Measurements from ENCODE around the gene PCP2.
A peak's percentile ranks its signal among the peaks of the same experiment; 100 is the strongest.

The PCP2 gene

GRCh38 chr19:7636317-7636690 is 2.8 kb upstream of the PCP2 start:
- no peaks in the 10 kb centered on the region for H3K9me3 ChIP-seq (ENCODE audit: control insufficient read depth in 1 of 2, low read length in 2 of 2)
- H3K36me3 ChIP-seq (ENCODE audit: control insufficient read depth in 1 of 2, insufficient read depth in 2 of 2, low read length in 2 of 2) = peaks cover 0 to 13% of the 10 kb centered on the region in 2 donors
- no peak overlapping the region for H3K4me3 ChIP-seq (ENCODE audit: low read depth in 1 of 2, low read length in 2 of 2)
- no peak overlapping the region for H3K27ac ChIP-seq (ENCODE audit: low read length)
- H3K27me3 ChIP-seq (ENCODE audit: low read depth, low read length) = no peaks in the 10 kb centered on the region
- peaks cover 0 to 4% of the 10 kb centered on the region in 2 donors for H3K4me1 ChIP-seq (ENCODE audit: control insufficient read depth in 1 of 2, insufficient read depth in 2 of 2, low read length in 2 of 2)

- Histone ChIP-seq H3K27ac (ENCODE audit: low read length) (no peak overlapping the region), H3K4me1 (ENCODE audit: control insufficient read depth in 1 of 2, insufficient read depth in 2 of 2, low read length in 2 of 2) (peaks cover 0 to 9% of the 10 kb centered on the region in 2 donors), H3K27me3 (ENCODE audit: low read depth, low read length) (no peaks in the 10 kb centered on the region), H3K4me3 (ENCODE audit: low read depth in 1 of 2, low read length in 2 of 2) (no peak overlapping the region), H3K9me3 (ENCODE audit: control insufficient read depth in 1 of 2, low read length in 2 of 2) (no peaks in the 10 kb centered on the region), H3K36me3 (ENCODE audit: control insufficient read depth in 1 of 2, insufficient read depth in 2 of 2, low read length in 2 of 2) (peaks cover 0 to 13% of the 10 kb centered on the region in 2 donors)
Observed at GRCh38 chr19:7635670-7636069, 2.2 kb upstream of the PCP2 start.

- Histone ChIP-seq H3K27ac (ENCODE audit: low read length) (no peak overlapping the region), H3K9me3 (ENCODE audit: control insufficient read depth in 1 of 2, low read length in 2 of 2) (no peaks in the 10 kb centered on the region), H3K27me3 (ENCODE audit: low read depth, low read length) (no peaks in the 10 kb centered on the region), H3K36me3 (ENCODE audit: control insufficient read depth in 1 of 2, insufficient read depth in 2 of 2, low read length in 2 of 2) (peaks cover 0 to 13% of the 10 kb centered on the region in 2 donors), H3K4me1 (ENCODE audit: control insufficient read depth in 1 of 2, insufficient read depth in 2 of 2, low read length in 2 of 2) (peaks cover 15 to 29% of the 10 kb centered on the region in 2 donors), H3K4me3 (ENCODE audit: low read depth in 1 of 2, low read length in 2 of 2) (no peak overlapping the region)
Observed at GRCh38 chr19:7632340-7633203, 947 bp downstream of the PCP2 start.

- peaks cover 15 to 31% of the 10 kb centered on the region in 2 donors for H3K4me1 ChIP-seq (ENCODE audit: control insufficient read depth in 1 of 2, insufficient read depth in 2 of 2, low read length in 2 of 2)
- no peaks in the 10 kb centered on the region for H3K27me3 ChIP-seq (ENCODE audit: low read depth, low read length)
- no peak overlapping the region for H3K27ac ChIP-seq (ENCODE audit: low read length)
Observed at GRCh38 chr19:7631577-7631976, 1.9 kb downstream of the PCP2 start.

GRCh38 chr19:7629347-7630054 is 4.0 kb downstream of the PCP2 start, which contains the start of the genes PET100 and XAB2:
Gene PET100, plus strand, starts transcription at chr19:7629793. Its CDS starts 41 bp downstream, at chr19:7629834.
Gene XAB2, minus strand, starts transcription at chr19:7629545. Its CDS starts 18 bp downstream, at chr19:7629527.
- Histone ChIP-seq H3K27ac (ENCODE audit: low read length) (peak within 1 kb of the TSS; percentile 95), H3K4me1 (ENCODE audit: control insufficient read depth in 1 of 2, insufficient read depth in 2 of 2, low read length in 2 of 2) (peaks cover 15 to 31% of the 10 kb centered on the region in 2 donors), H3K27me3 (ENCODE audit: low read depth, low read length) (no peaks in the 10 kb centered on the region), H3K4me3 (ENCODE audit: low read depth in 1 of 2, low read length in 2 of 2) (peak within 1 kb of the TSS; percentile 95 to 100), H3K9me3 (ENCODE audit: control insufficient read depth in 1 of 2, low read length in 2 of 2) (no peaks in the 10 kb centered on the region), H3K36me3 (ENCODE audit: control insufficient read depth in 1 of 2, insufficient read depth in 2 of 2, low read length in 2 of 2) (peaks cover 12 to 29% of the 10 kb centered on the region in 2 donors)

More at GRCh38 chr19:7631577-7631976, 1.9 kb downstream of the PCP2 start:
- H3K36me3 ChIP-seq (ENCODE audit: control insufficient read depth in 1 of 2, insufficient read depth in 2 of 2, low read length in 2 of 2) = peaks cover 6 to 13% of the 10 kb centered on the region in 2 donors
- no peaks in the 10 kb centered on the region for H3K9me3 ChIP-seq (ENCODE audit: control insufficient read depth in 1 of 2, low read length in 2 of 2)
- no peak overlapping the region for H3K4me3 ChIP-seq (ENCODE audit: low read depth in 1 of 2, low read length in 2 of 2)

GRCh38 chr19:7628589-7629311 is 4.8 kb downstream of the PCP2 start:
- no peaks in the 10 kb centered on the region for H3K9me3 ChIP-seq (ENCODE audit: control insufficient read depth in 1 of 2, low read length in 2 of 2)
- peaks cover 15 to 31% of the 10 kb centered on the region in 2 donors for H3K4me1 ChIP-seq (ENCODE audit: control insufficient read depth in 1 of 2, insufficient read depth in 2 of 2, low read length in 2 of 2)
- H3K4me3 ChIP-seq (ENCODE audit: low read depth in 1 of 2, low read length in 2 of 2) = peak overlapping the region; percentile 95 to 100
- peaks cover 12 to 36% of the 10 kb centered on the region in 2 donors for H3K36me3 ChIP-seq (ENCODE audit: control insufficient read depth in 1 of 2, insufficient read depth in 2 of 2, low read length in 2 of 2)
- H3K27me3 ChIP-seq (ENCODE audit: low read depth, low read length) = no peaks in the 10 kb centered on the region
- H3K27ac ChIP-seq (ENCODE audit: low read length) = peak overlapping the region; percentile 93

GRCh38 chr19:7627166-7627565 is 6.4 kb downstream of the PCP2 start:
- Histone ChIP-seq H3K27me3 (ENCODE audit: low read depth, low read length) (no peaks in the 10 kb centered on the region), H3K27ac (ENCODE audit: low read length) (no peak overlapping the region), H3K4me3 (ENCODE audit: low read depth in 1 of 2, low read length in 2 of 2) (no peak overlapping the region), H3K4me1 (ENCODE audit: control insufficient read depth in 1 of 2, insufficient read depth in 2 of 2, low read length in 2 of 2) (peaks cover 15 to 31% of the 10 kb centered on the region in 2 donors), H3K36me3 (ENCODE audit: control insufficient read depth in 1 of 2, insufficient read depth in 2 of 2, low read length in 2 of 2) (peaks cover 22 to 45% of the 10 kb centered on the region in 2 donors), H3K9me3 (ENCODE audit: control insufficient read depth in 1 of 2, low read length in 2 of 2) (no peaks in the 10 kb centered on the region)

GRCh38 chr19:7625763-7626372 is 7.7 kb downstream of the PCP2 start:
- Histone ChIP-seq H3K27me3 (ENCODE audit: low read depth, low read length) (no peaks in the 10 kb centered on the region), H3K36me3 (ENCODE audit: control insufficient read depth in 1 of 2, insufficient read depth in 2 of 2, low read length in 2 of 2) (peaks cover 29 to 52% of the 10 kb centered on the region in 2 donors), H3K9me3 (ENCODE audit: control insufficient read depth in 1 of 2, low read length in 2 of 2) (no peaks in the 10 kb centered on the region), H3K27ac (ENCODE audit: low read length) (no peak overlapping the region), H3K4me1 (ENCODE audit: control insufficient read depth in 1 of 2, insufficient read depth in 2 of 2, low read length in 2 of 2) (peaks cover 15 to 28% of the 10 kb centered on the region in 2 donors), H3K4me3 (ENCODE audit: low read depth in 1 of 2, low read length in 2 of 2) (no peak overlapping the region)

- H3K4me1 ChIP-seq (ENCODE audit: control insufficient read depth in 1 of 2, insufficient read depth in 2 of 2, low read length in 2 of 2) = peaks cover 8 to 19% of the 10 kb centered on the region in 2 donors
- no peaks in the 10 kb centered on the region for H3K9me3 ChIP-seq (ENCODE audit: control insufficient read depth in 1 of 2, low read length in 2 of 2)
- H3K27me3 ChIP-seq (ENCODE audit: low read depth, low read length) = no peaks in the 10 kb centered on the region
- no peak overlapping the region for H3K4me3 ChIP-seq (ENCODE audit: low read depth in 1 of 2, low read length in 2 of 2)
- no peak overlapping the region for H3K27ac ChIP-seq (ENCODE audit: low read length)
- H3K36me3 ChIP-seq (ENCODE audit: control insufficient read depth in 1 of 2, insufficient read depth in 2 of 2, low read length in 2 of 2) = peaks cover 29 to 62% of the 10 kb centered on the region in 2 donors
Observed at GRCh38 chr19:7624810-7625209, 8.7 kb downstream of the PCP2 start.

- Histone ChIP-seq H3K27me3 (ENCODE audit: low read depth, low read length) (no peaks in the 10 kb centered on the region), H3K27ac (ENCODE audit: low read length) (no peak overlapping the region), H3K36me3 (ENCODE audit: control insufficient read depth in 1 of 2, insufficient read depth in 2 of 2, low read length in 2 of 2) (peaks cover 29 to 68% of the 10 kb centered on the region in 2 donors), H3K9me3 (ENCODE audit: control insufficient read depth in 1 of 2, low read length in 2 of 2) (no peaks in the 10 kb centered on the region), H3K4me3 (ENCODE audit: low read depth in 1 of 2, low read length in 2 of 2) (no peak overlapping the region), H3K4me1 (ENCODE audit: control insufficient read depth in 1 of 2, insufficient read depth in 2 of 2, low read length in 2 of 2) (peaks cover 8 to 19% of the 10 kb centered on the region in 2 donors)
Observed at GRCh38 chr19:7623725-7624603, 9.6 kb downstream of the PCP2 start.
